Neural progenitor cell (in vitro differentiated cells): ENCODE data around the gene COG5. TPM values are rescaled to one million over a fixed set of nuclear protein-coding genes. Genes with fewer than 3 reads are reported as not detected.

Experiments
- DNase-seq: peaks from one replicate; pipeline ENCODE4 v3.0.0-alpha.2; 2016; ENCODE audit warnings: low spot score
- H2AFZ ChIP-seq: fragments of 200-600 bp; sonication (generic); replicated peaks from 2 replicates; pipeline ENCODE4 v1.6.1; 2016; ENCODE audit warnings: antibody characterized with exemption
- H3F3A ChIP-seq: fragments of 200-600 bp; sonication (generic); 2 replicates; pipeline ENCODE4 v1.6.1; 2016; ENCODE audit warnings: antibody characterized with exemption, low read depth
- H3K27ac ChIP-seq: fragments of 200-600 bp; sonication (generic); 2 replicates; pipeline ENCODE4 v1.5.1; 2016; ENCODE audit warnings: mild to moderate bottlenecking
- H3K27me3 ChIP-seq: fragments of 200-600 bp; sonication (generic); 2 replicates; pipeline ENCODE4 v1.6.1; 2016; ENCODE audit warnings: mild to moderate bottlenecking, moderate library complexity
- H3K36me3 ChIP-seq: fragments of 200-600 bp; sonication (generic); 2 replicates; pipeline ENCODE4 v1.5.1; 2016
- H3K4me1 ChIP-seq: fragments of 200-600 bp; sonication (generic); 2 replicates; pipeline ENCODE4 v1.6.1; 2016; ENCODE audit warnings: mixed run types
- H3K4me2 ChIP-seq: fragments of 200-600 bp; sonication (generic); 2 replicates; pipeline ENCODE4 v1.6.1; 2016
- H3K4me3 ChIP-seq: fragments of 200-600 bp; sonication (generic); 2 replicates; pipeline ENCODE4 v1.5.1; 2016
- H3K79me2 ChIP-seq: fragments of 200-600 bp; sonication (generic); 2 replicates; pipeline ENCODE4 v1.6.1; 2016; ENCODE audit warnings: low read depth
- H3K9ac ChIP-seq: fragments of 200-600 bp; sonication (generic); 2 replicates; pipeline ENCODE4 v1.6.1; 2016
- H3K9me3 ChIP-seq: fragments of 200-600 bp; sonication (generic); 2 replicates; pipeline ENCODE4 v1.5.1; 2016; ENCODE audit warnings: low read depth
- H4K20me1 ChIP-seq: fragments of 200-600 bp; sonication (generic); 2 replicates; pipeline ENCODE4 v1.6.1; 2016; ENCODE audit warnings: low read depth
- H3K27ac Mint-ChIP-seq: 3 replicates; pipeline ENCODE4 v1.8.0; 2021; ENCODE audit warnings: mixed read lengths
- H3K27me3 Mint-ChIP-seq: 2 replicates; pipeline ENCODE4 v1.8.0; 2022; ENCODE audit warnings: low read depth, mild to moderate bottlenecking, inconsistent platforms, moderate library complexity, mixed read lengths; ENCODE audit not compliant: insufficient read depth
- H3K36me3 Mint-ChIP-seq: 3 replicates; pipeline ENCODE4 v1.8.0; 2021; ENCODE audit warnings: mixed read lengths
- H3K4me1 Mint-ChIP-seq: 3 replicates; pipeline ENCODE4 v1.8.0; 2021; ENCODE audit warnings: mixed read lengths
- H3K4me3 Mint-ChIP-seq: 3 replicates; pipeline ENCODE4 v1.8.0; 2021; ENCODE audit warnings: mild to moderate bottlenecking, moderate library complexity, mixed read lengths
- H3K9me3 Mint-ChIP-seq: 3 replicates; pipeline ENCODE4 v1.8.0; 2020; ENCODE audit warnings: mixed read lengths
- EZH2 ChIP-seq: fragments of 200-600 bp; sonication (generic); IDR thresholded peaks from 2 replicates; pipeline ENCODE4 v1.6.1; 2017; ENCODE audit warnings: antibody characterized with exemption, mild to moderate bottlenecking, moderate library complexity
- EZH2phosphoT487 ChIP-seq: fragments of 200-600 bp; sonication (generic); IDR thresholded peaks from 2 replicates; pipeline ENCODE4 v1.6.1; 2017; ENCODE audit warnings: antibody characterized with exemption
- total RNA-seq: library from RNA; depleted of rRNA; stranded (reverse); fragments of >200 nt; gene quantifications from 2 replicates; pipeline ENCODE4 v1.2.3, GENCODE V29; 2015; ENCODE audit warnings: low replicate concordance
- TF ChIP-seq, protein P1 (sequence below): fragments of 200-600 bp; sonication (generic); IDR thresholded peaks from 2 replicates; pipeline ENCODE4 v1.5.1; 2017; ENCODE audit warnings: antibody characterized with exemption, mild to moderate bottlenecking

The COG5 gene
- total RNA-seq, 1 donor from 2014 or later = 90.5 TPM

DNA sequence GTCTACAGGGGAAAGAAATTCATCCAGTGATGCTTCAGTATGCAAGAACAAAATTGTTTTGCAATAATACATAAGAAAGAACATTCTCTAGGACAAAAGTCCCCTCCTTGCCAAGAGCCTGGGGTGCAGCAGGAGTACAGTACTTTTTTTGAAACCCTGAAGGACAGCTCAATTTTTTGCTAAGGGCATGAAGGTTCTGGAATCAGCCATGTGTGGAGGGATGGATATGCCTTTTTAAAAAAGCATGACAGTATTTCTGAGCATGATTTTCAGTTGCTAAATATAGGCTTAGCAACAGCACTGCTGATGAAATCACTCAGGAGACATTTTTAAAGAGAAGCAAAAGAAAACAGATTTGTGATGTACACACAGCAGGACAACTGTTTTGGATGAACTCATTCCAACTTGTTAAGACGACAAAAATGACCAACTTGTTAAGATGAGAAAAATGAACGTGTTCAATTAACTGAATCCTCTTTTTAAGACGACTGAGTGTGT lies 355.6 kb downstream of the COG5 start:
- H3K4me2 ChIP-seq = no peak overlapping the region
- no peak overlapping the region for H3K27ac Mint-ChIP-seq
- no peaks in the 10 kb centered on the region for H3F3A ChIP-seq
- H3K79me2 ChIP-seq = no peaks in the 10 kb centered on the region
- no peaks in the 10 kb centered on the region for H4K20me1 ChIP-seq
- no peak for DNase-seq
- no peak overlapping the region for H3K27ac ChIP-seq
- H2AFZ ChIP-seq = no peak overlapping the region
- TF ChIP-seq, protein P1, sequence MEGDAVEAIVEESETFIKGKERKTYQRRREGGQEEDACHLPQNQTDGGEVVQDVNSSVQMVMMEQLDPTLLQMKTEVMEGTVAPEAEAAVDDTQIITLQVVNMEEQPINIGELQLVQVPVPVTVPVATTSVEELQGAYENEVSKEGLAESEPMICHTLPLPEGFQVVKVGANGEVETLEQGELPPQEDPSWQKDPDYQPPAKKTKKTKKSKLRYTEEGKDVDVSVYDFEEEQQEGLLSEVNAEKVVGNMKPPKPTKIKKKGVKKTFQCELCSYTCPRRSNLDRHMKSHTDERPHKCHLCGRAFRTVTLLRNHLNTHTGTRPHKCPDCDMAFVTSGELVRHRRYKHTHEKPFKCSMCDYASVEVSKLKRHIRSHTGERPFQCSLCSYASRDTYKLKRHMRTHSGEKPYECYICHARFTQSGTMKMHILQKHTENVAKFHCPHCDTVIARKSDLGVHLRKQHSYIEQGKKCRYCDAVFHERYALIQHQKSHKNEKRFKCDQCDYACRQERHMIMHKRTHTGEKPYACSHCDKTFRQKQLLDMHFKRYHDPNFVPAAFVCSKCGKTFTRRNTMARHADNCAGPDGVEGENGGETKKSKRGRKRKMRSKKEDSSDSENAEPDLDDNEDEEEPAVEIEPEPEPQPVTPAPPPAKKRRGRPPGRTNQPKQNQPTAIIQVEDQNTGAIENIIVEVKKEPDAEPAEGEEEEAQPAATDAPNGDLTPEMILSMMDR = no peak
- TF ChIP-seq EZH2phosphoT487 (no peak), EZH2 (no peak)
- no peak overlapping the region for H3K4me3 Mint-ChIP-seq
- no peak overlapping the region for H3K9ac ChIP-seq
- H3K27me3 ChIP-seq = no peaks in the 10 kb centered on the region
- no peaks in the 10 kb centered on the region for H3K4me1 Mint-ChIP-seq
- H3K9me3 ChIP-seq = no peaks in the 10 kb centered on the region
- peaks cover 3% of the 10 kb centered on the region for H3K27me3 Mint-ChIP-seq
- no peaks in the 10 kb centered on the region for H3K9me3 Mint-ChIP-seq
- peaks cover 25% of the 10 kb centered on the region for H3K36me3 Mint-ChIP-seq
- no peaks in the 10 kb centered on the region for H3K4me1 ChIP-seq
- no peak overlapping the region for H3K4me3 ChIP-seq
- peaks cover 3% of the 10 kb centered on the region for H3K36me3 ChIP-seq

DNA sequence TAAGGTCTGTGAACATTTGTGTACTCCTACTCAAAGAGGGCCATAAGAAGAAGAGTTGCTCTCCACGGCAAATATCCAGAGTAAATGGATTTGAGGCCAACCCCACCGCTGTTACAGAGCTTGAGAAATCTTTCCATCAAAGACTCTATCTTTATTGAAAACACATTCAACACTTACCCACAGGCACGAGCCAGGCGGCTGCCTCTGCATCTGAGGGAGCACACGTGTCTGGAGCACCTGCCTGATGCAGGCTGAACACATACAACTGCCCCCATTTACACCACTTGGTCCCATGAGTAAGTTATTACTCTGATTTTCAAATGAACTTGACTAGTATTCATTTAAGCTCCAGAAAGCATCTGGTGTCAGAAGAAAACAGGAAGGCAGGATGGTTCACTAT lies 356.3 kb downstream of the COG5 start:
- H3K36me3 Mint-ChIP-seq = peaks cover 28% of the 10 kb centered on the region
- Histone ChIP-seq H2AFZ (no peak overlapping the region), H3K9me3 (no peaks in the 10 kb centered on the region), H3K4me3 (no peak overlapping the region), H3K36me3 (peaks cover 9% of the 10 kb centered on the region), H3K9ac (no peak overlapping the region), H3K4me2 (no peak overlapping the region), H3K79me2 (no peaks in the 10 kb centered on the region), H3K27me3 (no peaks in the 10 kb centered on the region), H4K20me1 (no peaks in the 10 kb centered on the region), H3K27ac (no peak overlapping the region), H3K4me1 (no peaks in the 10 kb centered on the region), H3F3A (no peaks in the 10 kb centered on the region)
- H3K4me3 Mint-ChIP-seq = no peak overlapping the region
- peaks cover 3% of the 10 kb centered on the region for H3K27me3 Mint-ChIP-seq
- H3K9me3 Mint-ChIP-seq = no peaks in the 10 kb centered on the region
- no peak for DNase-seq
- TF ChIP-seq EZH2 = no peak
- no peak for TF ChIP-seq EZH2phosphoT487
- TF ChIP-seq, protein P1 = no peak
- no peak overlapping the region for H3K27ac Mint-ChIP-seq
- no peaks in the 10 kb centered on the region for H3K4me1 Mint-ChIP-seq

DNA sequence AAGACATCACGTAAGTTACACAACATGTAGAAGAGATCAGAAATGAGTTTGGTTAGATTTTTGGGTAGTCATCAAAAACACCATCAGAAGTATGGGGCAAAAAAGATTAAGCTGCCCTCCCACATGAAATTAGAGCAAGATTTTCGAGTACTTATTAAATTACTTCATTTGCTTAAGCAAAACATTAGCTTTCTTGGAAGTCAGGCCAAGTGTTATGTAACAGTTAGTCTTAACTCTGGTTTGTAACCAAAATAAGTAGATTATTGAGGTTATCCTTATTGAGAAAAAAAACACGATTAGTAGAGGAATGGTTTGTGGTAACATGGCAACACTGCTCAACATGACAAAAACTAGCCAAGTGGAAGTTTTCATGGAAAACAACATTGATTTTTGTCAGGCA lies 357.0 kb downstream of the COG5 start:
- Mint-ChIP-seq H3K4me1 (no peaks in the 10 kb centered on the region), H3K36me3 (peaks cover 30% of the 10 kb centered on the region), H3K27ac (no peak overlapping the region), H3K27me3 (peaks cover 3% of the 10 kb centered on the region), H3K9me3 (no peaks in the 10 kb centered on the region), H3K4me3 (no peak overlapping the region)
- DNase-seq = no peak
- no peak overlapping the region for H3K4me3 ChIP-seq
- no peak overlapping the region for H3K4me2 ChIP-seq
- H4K20me1 ChIP-seq = no peaks in the 10 kb centered on the region
- peaks cover 13% of the 10 kb centered on the region for H3K36me3 ChIP-seq
- H3F3A ChIP-seq = no peaks in the 10 kb centered on the region
- TF ChIP-seq EZH2 = no peak
- TF ChIP-seq EZH2phosphoT487 = no peak
- TF ChIP-seq, protein P1 = no peak
- no peak overlapping the region for H2AFZ ChIP-seq
- H3K79me2 ChIP-seq = no peaks in the 10 kb centered on the region
- H3K9ac ChIP-seq = no peak overlapping the region
- no peak overlapping the region for H3K27ac ChIP-seq
- H3K9me3 ChIP-seq = no peaks in the 10 kb centered on the region
- no peaks in the 10 kb centered on the region for H3K27me3 ChIP-seq
- H3K4me1 ChIP-seq = no peaks in the 10 kb centered on the region
